Measurements from ENCODE around the gene DGKH.
"Not testable (repeated sequence)": the region's sequence is repeated elsewhere in the genome, so short reads cannot be mapped to it uniquely, and the experiment has no call there.

Gene DGKH

GRCh38 chr13:42114278-42114677 lies 65.8 kb downstream of the DGKH start:
- no peak for DNase-seq

- DNase-seq, result no peak
These were observed 66.5 kb downstream of the DGKH start for GRCh38 chr13:42114912-42115311.

- no peak for DNase-seq
These were observed 67.8 kb downstream of the DGKH start for GRCh38 chr13:42116225-42116624.

DNA sequence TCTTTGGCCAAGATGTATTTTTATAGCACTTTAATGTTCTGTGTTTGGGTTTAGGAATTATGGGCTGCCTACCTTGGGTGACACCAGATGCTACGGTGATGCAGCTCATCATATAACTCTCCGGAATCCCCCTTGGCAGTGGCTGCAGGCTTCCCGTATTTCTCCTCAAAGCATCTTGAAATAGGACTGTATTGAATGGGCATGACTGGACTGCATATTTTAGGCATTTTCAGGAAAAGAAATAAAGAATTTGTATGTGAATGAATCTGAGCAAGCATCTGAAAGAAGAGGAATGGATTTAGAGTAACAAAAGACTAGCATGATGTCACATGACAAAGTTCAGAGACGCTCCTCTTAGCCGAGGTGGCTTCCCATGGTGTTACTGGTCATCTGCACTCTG lies 70.6 kb downstream of the DGKH start:
- DNase-seq, result no peak

DNA sequence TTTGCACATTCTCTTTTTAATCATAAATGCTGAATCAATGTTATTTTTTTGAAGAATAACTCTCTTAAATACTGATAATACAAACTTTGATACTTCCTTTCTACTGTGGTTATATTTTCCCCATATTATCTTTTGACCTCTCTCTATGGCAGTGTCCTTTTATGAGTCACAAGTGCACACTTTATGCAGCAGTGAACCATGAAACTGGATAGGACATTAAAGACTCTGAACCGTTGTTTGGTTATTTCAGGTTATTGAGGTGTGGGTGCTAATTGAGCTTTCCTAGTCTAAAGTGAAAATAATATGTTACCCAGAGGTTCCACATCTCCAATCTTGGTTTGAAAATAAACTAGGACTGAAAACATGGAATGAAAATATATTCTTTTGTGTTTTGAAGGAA lies 71.4 kb downstream of the DGKH start:
- no peak for DNase-seq

- DNase-seq, result no peak
These were observed 75.2 kb downstream of the DGKH start for GRCh38 chr13:42123600-42123999.

DNA sequence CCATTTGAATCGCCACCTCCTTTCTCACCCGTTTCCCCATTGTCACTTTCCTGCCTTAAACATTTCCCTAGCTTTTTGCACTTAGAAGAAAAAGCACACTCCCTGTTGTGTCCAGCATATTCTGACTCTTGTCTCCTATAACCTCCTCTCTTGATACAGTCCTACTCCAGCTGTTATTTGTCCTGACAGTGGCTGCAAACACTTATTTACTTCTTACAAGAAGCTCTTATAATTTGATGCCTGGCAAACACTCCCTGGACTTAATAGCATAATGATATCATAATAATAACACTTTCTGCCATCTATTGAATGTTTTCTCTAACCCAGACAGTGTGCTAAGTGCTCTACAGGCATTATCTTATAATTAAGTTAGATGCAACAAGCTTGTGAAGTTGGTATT lies 76.6 kb downstream of the DGKH start:
- DNase-seq, result no peak

DNA sequence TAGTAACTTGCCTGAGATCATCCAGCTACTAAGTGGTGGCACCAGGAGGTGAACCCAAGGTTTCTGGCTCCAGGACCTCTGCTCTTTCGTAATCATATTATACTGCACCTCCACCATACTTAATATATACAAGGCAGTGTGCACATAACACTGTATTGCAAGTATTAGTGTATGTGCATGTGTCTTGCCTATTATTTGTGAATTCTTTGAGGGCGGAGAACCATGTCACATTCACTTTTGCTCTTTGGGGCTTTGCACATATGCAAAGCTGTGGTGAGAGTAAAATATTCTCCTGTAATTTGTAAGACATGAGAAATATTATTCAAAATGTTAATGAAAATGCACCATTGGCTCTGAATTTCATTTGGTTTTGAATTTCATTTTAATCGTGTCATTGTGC lies 78.6 kb downstream of the DGKH start:
- no peak for DNase-seq

GRCh38 chr13:42129033-42129432 lies 80.6 kb downstream of the DGKH start:
- no peak for DNase-seq

DNA sequence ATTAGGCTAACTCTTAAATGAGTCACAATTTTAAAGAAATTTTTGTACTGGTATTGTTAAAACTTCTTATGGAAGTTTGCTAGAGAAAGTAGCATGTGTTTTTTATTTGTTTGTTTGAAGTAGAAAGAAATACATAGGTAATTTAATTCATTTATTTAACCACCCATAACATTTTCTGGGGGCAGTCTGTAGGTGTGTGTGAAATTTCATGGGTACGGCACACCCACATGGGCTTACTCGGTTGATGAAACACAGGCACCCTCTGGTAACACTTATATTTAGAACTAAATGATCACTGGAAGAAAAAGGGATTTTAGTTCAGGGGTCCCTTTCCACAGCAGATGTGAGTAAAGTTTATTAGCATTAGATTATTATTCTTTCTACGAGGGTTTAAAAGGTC lies 88.1 kb downstream of the DGKH start:
- no peak for DNase-seq

DNA sequence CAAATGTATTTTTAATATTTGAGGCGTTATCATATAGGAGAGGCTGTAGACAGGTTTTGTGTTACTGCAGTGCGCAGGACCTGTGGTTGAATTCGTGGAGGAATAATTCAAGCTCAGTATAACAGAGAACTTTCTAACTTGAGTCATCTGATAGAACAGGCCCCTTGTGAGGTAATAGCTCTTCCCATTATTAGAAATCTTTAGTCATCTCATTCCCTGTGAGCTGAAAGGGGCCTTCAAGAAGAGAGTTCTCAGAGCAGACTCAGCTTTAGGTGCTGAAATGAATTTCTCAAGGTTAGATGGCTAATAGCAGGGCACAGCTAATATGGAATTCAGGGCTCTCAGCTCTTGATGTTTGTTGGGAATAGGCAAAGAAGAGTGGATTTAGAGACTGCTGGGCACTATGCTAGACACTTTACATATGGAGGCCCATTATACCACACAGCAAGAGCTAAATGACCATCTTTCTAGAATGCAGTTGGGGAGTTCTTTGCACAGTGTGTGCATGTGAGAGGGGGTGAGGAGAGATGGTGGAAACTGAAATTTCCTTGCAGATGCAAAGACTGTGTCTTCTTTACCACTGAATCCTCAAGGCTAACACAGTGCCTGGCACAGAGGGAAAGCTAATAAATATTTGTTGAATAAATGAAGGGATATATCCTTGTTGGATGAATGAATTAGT lies 89.5 kb downstream of the DGKH start:
- DNase-seq, result no peak

- DNase-seq, result no peak
These were observed 92.0 kb downstream of the DGKH start for GRCh38 chr13:42140494-42140893.

- DNase-seq, result not testable (repeated sequence)
These were observed 92.6 kb downstream of the DGKH start for GRCh38 chr13:42141052-42141451.

GRCh38 chr13:42146359-42146758 lies 97.9 kb downstream of the DGKH start:
- DNase-seq, result no peak

DNA sequence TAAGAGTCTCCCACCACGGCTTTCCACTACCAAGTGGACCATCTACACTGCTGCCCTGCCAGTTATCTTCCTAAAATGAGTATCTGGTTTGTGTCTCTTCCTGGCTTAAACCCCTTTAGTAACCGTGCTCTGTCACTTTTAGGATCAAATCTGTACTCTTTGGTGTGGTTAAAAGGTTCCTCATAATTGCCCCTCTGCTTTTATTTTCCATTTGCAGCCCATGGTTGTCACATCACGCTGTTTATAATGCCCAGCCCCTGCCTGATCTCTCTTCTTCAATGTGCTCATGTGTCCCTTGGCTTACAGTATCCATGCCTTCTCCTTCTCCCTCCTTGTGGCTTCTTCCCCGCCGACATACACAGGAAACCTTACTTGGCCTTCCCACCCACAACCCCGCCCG lies 100.1 kb downstream of the DGKH start:
- no peak for DNase-seq

- DNase-seq, result no peak
These were observed 100.7 kb downstream of the DGKH start for GRCh38 chr13:42149136-42149535.

DNA sequence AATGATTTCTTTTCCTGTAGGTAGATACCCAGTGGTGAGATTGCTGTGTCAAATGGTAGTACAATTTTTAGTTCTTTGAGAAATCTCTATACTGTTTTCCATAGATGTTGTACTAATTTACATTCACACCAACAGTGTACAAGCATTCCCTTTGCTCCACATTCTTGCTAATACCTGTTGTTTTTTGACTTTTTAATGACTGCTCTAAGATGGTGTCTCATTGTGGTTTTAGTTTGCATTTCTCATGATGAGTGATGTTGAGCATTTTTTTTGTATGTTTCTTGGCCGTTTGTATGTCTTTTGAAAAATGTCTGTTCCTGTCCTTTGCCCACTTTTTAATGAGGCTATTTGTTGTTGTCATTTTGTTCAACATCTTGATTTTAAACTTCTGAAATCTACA lies 103.3 kb downstream of the DGKH start:
- DNase-seq, result no peak

- no peak for DNase-seq
These were observed 104.0 kb downstream of the DGKH start for GRCh38 chr13:42152495-42152894.

DNA sequence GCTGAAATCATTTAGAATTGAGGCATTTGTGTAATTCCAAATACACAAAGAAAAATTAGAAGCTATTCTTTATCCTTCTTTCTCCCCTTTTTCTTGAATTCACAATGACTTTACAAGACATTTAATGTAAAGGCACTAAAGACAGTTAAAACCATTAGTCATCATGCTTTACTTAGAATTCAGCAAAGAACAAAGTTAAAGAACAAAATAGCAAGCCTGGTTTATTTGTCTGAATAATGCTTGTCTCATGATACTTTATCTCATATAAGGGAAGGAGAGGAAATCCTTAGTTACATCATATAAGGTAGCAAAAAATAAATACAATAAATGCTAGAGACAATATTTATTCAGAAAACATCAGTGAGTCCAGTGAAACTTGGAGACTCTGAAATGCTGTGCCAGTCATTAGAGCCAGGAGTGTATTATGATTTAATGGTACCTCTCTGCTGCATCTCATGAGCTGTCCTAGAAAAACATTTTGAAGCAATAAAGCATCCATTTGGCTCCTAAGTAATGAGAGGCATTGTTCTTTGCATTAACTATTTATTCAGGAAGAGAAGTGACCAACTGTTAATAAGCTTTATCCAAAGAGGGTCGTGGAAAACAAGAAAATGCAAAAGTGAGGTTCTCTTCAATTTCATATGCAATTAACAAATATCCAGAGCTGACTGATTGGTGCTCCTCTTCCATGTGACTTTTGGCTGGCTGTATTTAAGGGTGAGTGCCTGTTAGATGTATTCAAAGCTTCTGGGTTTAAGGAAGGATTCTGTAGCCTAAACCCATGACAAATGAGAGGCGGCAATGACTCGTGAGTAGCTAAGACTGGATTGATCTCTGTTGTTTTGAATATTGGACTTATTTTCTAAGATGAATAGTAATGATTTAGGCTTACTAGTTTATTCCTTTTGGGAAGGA lies 105.0 kb downstream of the DGKH start:
- DNase-seq, result no peak

GRCh38 chr13:42155251-42155650 lies 106.8 kb downstream of the DGKH start:
- no peak for DNase-seq

DNA sequence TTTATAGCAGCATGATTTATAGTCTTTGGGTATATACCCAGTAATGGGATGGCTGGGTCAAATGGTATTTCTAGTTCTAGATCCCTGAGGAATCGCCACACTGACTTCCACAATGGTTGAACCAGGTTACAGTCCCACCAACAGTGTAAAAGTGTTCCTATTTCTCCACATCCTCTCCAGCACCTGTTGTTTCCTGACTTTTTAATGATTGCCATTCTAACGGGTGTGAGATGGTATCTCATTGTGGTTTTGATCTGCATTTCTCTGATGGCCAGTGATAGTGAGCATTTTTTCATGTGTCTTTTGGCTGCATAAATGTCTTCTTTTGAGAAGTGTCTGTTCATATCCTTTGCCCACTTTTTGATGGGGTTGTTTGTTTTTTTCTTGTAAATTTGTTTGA lies 114.9 kb downstream of the DGKH start:
- not testable (repeated sequence) for DNase-seq

- not testable (repeated sequence) for DNase-seq
These were observed 115.5 kb downstream of the DGKH start for GRCh38 chr13:42163910-42164309.

DNA sequence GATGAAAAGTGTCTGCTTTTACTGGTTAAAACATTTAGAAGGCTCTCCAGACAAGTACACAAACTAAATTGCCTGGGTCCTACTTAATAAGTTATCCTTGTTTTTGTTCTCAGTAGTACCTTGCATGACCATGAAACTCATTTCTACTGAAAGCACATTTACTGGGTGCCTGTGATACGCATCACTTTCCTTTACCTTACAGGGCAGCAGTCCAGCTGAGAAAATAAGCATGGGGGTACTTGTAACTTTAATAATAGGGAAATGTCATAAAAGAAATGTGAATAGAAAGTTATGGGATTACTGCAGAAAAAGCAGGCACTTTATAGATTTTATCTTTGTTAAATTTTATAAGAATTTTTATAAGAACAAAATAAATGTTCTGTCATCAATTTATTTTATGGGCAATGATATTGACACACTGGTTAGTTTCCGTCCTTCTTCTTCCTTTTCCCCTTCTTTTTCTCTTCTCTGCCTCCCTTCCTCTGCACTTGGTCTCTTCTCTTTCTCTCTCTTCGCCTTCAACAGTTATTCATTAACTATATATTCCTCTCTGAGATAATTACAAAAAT lies 116.2 kb downstream of the DGKH start:
- no peak for DNase-seq

DNA sequence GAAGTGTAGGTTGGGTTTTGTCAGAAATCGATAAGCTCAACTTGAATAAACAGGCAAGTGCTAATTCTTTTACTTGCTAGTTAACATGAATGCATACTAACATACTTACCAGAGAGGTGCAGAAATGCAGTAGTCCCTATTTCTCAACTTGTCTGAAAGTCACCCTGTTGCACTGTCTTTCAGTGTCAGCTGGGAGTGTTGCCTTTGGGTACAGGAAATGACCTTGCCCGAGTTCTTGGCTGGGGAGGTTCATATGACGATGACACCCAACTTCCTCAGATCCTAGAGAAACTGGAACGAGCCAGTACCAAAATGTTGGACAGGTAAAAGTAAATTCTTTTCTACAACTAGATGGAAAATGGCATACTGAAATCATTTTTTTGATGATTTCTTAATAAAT lies 120.0 kb downstream of the DGKH start:
- DNase-seq, result no peak
